Measurements from ENCODE around the gene ADAD2.
A peak's percentile ranks its signal among the peaks of the same experiment; 100 is the strongest.

Gene ADAD2

DNA sequence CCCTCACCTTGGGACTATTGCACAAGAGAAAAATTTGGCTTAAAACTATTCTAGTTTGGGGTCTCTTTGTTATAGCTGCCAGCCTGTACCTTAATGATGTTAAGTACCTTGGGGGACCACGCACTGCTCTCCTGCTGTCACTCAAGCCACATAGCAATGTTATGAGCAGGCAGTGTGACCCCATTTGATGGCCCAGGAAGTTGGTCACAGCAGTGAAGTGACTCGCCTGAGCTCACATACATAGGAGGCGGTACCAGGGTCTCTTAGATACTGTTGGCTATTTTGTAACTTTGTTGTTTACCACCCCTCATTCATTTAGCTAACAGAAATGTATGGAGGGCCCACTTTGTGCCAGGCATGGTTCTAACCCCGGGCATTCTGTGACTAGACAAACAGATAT lies 32.5 kb downstream of the ADAD2 start:
- no peak for DNase-seq (ENCODE audit: low spot score)

- DNase-seq (ENCODE audit: low spot score): no peak
Measured at GRCh38 chr16:84224554-84224953, 33.6 kb downstream of the ADAD2 start.

- no peak for DNase-seq (ENCODE audit: low spot score)
Measured at GRCh38 chr16:84225126-84225525, 34.2 kb downstream of the ADAD2 start.

DNA sequence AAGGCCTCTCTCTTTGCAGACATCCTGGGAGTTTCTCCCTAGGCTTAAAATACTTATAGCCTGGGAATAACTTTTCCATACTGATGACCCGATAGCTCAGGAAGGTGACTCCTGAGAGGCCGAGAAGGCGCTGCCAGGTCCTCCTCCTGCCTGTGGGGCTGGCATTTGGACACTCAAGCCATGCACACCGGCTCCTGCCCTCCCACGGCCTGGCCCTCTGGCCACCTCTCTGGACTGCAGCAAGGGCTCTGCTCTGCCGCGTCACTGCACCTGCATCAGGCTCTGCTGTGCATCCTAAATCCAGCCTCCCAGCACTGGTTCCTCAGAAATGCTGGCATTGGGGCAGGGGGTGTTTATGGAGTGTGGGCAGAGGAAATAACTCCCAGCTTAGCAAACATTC lies 34.6 kb downstream of the ADAD2 start:
- no peak for DNase-seq (ENCODE audit: low spot score)

- no peak for DNase-seq (ENCODE audit: low spot score)
Measured at GRCh38 chr16:84226026-84226425, 35.1 kb downstream of the ADAD2 start.

DNA sequence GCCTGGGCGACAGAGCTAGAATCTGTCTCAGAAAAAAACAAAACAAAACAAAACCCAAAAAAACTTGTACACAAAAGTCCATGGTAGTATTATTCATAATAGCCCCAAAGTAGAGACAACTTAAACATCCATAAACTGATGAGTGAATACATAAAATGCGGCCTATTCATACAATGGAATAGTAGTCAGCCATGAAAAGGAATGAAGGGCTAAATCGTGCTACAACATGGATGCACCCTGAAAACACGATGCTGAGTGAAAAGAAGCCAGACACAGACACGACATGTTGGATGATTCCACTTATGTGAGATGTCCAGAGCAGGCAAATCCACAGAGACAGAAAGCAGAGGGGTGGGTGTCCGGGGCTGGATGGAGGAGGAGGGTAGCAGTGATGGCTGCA lies 36.6 kb downstream of the ADAD2 start:
- no peak for DNase-seq (ENCODE audit: low spot score)

GRCh38 chr16:84228256-84228838 lies 37.4 kb downstream of the ADAD2 start:
- peak; percentile 94 for DNase-seq (ENCODE audit: low spot score)

- no peak for DNase-seq (ENCODE audit: low spot score)
Measured at GRCh38 chr16:84229471-84229870, 38.5 kb downstream of the ADAD2 start.

GRCh38 chr16:84232060-84232459 lies 41.1 kb downstream of the ADAD2 start:
- DNase-seq (ENCODE audit: low spot score): no peak

- DNase-seq (ENCODE audit: low spot score): no peak
Measured at GRCh38 chr16:84232969-84233368, 42.0 kb downstream of the ADAD2 start.

- no peak for DNase-seq (ENCODE audit: low spot score)
Measured at GRCh38 chr16:84233748-84234147, 42.8 kb downstream of the ADAD2 start.

DNA sequence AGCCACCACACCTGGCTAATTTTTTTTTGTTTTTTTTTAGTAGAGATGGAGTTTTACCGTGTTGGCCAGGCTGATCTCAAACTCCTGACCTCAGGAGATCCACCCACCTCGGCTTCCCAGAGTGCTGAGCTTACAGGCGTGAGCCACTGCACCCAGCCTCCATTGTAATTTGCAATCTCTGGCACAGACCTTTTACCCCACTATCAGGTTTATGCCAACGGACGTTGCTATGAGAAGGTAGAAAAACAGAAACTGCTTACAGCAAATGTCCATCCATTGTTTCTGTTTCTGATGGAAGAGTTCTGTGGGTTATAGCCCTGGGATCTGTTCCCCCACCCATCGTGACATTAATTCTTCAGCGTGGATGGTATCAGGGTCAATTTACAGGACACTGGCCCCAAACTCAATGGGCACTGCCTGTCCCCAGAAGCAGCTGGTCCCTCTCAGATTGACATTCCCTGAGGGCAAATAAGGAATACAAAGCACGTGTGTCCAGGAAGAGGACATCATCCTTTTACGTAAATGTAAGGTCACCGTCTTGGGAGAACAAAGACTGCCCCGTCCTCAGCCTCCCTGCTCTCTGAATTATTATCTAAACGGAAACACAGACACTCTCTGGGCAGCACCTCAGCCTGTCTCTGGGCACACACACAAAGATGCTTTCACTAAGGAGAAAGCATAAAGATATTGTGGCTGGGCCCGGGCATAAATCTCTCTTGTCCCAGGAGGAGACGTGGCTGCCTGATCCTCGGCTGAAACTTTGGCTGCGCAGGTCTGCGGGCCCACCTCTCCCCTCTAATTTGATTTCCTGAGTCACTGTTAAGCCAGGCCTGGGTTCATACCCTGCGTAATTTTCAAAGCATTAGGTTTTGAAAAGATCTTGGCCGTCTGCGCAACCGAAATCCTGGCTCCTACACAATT lies 43.6 kb downstream of the ADAD2 start:
- no peak for DNase-seq (ENCODE audit: low spot score)

- no peak for DNase-seq (ENCODE audit: low spot score)
Measured at GRCh38 chr16:84236671-84237070, 45.7 kb downstream of the ADAD2 start.

GRCh38 chr16:84237994-84238750 lies 47.2 kb downstream of the ADAD2 start:
- no peak for DNase-seq (ENCODE audit: low spot score)

- DNase-seq (ENCODE audit: low spot score): no peak
Measured at GRCh38 chr16:84239141-84239769, 48.3 kb downstream of the ADAD2 start.

- no peak for DNase-seq (ENCODE audit: low spot score)
Measured at GRCh38 chr16:84239909-84240308, 49.0 kb downstream of the ADAD2 start, which contains the start of gene KCNG4. Gene KCNG4 (minus strand): TSS chr16:84240012. CDS start chr16:84237485, 2,527 bp downstream.

DNA sequence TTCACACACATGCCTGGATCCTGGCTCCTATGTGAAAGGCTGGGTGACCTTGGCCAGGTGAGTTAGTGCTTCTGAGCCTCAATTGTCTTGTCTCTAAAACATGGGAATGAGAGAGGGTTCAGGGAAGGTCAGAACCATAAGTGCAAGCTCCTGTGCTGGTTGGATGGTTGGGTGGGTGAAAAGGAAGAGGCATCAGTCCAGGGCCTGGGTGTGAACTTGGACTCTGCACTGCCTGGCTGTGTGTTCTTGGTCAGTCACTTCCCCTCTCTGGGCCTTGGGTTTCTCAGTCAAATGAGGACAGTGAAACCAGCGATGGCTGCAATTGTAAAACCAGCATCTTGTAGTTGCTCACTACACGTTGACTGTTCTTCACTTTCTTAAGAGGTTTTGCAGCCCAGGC lies 49.5 kb downstream of the ADAD2 start:
- no peak for DNase-seq (ENCODE audit: low spot score)

- DNase-seq (ENCODE audit: low spot score): no peak
Measured at GRCh38 chr16:84241778-84242177, 50.8 kb downstream of the ADAD2 start.

- no peak for DNase-seq (ENCODE audit: low spot score)
Measured at GRCh38 chr16:84242839-84243238, 51.9 kb downstream of the ADAD2 start.

DNA sequence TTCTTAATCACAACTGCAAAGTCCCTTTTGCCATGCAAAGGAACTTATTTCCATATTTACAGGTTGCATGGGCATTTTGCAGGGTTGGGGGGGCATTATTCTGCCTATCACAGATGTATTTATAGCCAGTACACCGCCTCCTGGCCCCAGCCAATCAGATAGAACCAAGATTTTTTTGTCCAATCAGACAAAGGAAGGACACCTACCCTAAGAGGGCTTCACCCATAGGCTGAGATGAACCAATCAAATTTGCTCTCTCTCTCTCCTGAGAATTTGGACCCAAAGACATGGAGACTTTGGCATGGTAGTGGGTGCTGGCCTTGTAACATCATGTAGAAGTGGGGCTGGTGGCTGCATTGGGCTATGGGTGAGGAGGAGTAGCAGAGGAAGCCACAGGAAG lies 52.8 kb downstream of the ADAD2 start:
- no peak for DNase-seq (ENCODE audit: low spot score)

GRCh38 chr16:84244728-84245127 lies 53.8 kb downstream of the ADAD2 start:
- no peak for DNase-seq (ENCODE audit: low spot score)

GRCh38 chr16:84245956-84246678 lies 55.2 kb downstream of the ADAD2 start:
- no peak for DNase-seq (ENCODE audit: low spot score)

Measured in AG08396 (cell line).